ENCODE data around the gene NME3. TPM values are rescaled to one million over a fixed set of nuclear protein-coding genes. Genes with fewer than 3 reads are reported as not detected.

The NME3 gene
- total RNA-seq, 1 donor from 2014 or later: 79.1 TPM

DNA sequence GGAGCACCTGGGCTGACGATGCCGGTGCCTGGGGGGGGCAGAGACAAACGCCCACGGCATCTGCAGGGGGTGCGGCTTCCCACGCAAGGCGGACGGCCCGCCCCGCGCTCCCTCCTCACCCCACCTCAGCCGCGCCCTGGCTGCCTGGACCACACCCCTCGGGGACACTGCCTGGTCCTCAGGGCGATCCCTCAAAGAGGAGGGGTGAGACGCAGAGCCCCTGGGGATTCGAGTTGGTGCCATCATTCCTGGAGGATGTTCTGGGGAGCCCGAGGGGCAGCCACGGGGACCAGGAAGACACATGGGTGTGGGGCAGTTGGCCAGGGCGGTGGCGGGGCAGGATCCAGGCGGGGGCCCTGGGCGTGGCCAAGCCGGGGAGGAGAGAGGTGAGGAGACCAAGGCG is 18.3 kb upstream of the NME3 start:
- no peaks in the 10 kb centered on the region for H3K36me3 Mint-ChIP-seq (ENCODE audit: unreplicated experiment)
- H3K9me3 Mint-ChIP-seq (ENCODE audit: unreplicated experiment): peaks cover 2% of the 10 kb centered on the region
- no peaks in the 10 kb centered on the region for H3K27me3 Mint-ChIP-seq (ENCODE audit: unreplicated experiment)
- no peak overlapping the region for H3K4me3 Mint-ChIP-seq (ENCODE audit: unreplicated experiment)
- no peaks in the 10 kb centered on the region for H3K4me1 Mint-ChIP-seq (ENCODE audit: low read depth, unreplicated experiment)
- H3K27ac Mint-ChIP-seq (ENCODE audit: unreplicated experiment): no peak overlapping the region
- TF ChIP-seq, protein P1, sequence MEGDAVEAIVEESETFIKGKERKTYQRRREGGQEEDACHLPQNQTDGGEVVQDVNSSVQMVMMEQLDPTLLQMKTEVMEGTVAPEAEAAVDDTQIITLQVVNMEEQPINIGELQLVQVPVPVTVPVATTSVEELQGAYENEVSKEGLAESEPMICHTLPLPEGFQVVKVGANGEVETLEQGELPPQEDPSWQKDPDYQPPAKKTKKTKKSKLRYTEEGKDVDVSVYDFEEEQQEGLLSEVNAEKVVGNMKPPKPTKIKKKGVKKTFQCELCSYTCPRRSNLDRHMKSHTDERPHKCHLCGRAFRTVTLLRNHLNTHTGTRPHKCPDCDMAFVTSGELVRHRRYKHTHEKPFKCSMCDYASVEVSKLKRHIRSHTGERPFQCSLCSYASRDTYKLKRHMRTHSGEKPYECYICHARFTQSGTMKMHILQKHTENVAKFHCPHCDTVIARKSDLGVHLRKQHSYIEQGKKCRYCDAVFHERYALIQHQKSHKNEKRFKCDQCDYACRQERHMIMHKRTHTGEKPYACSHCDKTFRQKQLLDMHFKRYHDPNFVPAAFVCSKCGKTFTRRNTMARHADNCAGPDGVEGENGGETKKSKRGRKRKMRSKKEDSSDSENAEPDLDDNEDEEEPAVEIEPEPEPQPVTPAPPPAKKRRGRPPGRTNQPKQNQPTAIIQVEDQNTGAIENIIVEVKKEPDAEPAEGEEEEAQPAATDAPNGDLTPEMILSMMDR (IDR thresholded peaks at IDR 0.05; ENCODE audit: partially characterized antibody, unreplicated experiment): no peak
- DNase-seq: peak; percentile 17

DNA sequence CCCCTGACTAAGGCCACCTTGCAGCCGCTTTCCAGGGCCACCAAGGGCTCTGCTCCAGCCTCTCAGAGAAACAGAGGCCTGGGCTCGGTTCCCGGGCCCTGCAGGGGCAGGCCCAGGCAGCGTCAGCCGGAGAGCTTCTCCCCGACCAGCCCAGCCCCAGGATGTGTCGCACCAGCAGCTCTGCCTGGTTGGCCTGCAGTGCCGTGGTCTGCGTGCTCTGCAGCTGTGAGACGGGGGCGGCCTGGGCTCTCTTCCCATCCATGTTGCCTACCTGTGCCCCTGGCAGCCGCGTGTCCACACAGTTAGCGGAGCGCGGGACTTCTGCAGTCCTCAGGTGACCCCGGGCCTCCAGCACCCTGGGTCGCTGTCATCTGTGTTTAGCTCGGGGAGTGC is 17.4 kb upstream of the NME3 start:
- peak; percentile 15 for DNase-seq
- no peak overlapping the region for H3K27ac Mint-ChIP-seq (ENCODE audit: unreplicated experiment)
- no peaks in the 10 kb centered on the region for H3K4me1 Mint-ChIP-seq (ENCODE audit: low read depth, unreplicated experiment)
- peaks cover 2% of the 10 kb centered on the region for H3K9me3 Mint-ChIP-seq (ENCODE audit: unreplicated experiment)
- TF ChIP-seq, protein P1 (IDR thresholded peaks at IDR 0.05; ENCODE audit: partially characterized antibody, unreplicated experiment): no peak
- H3K4me3 Mint-ChIP-seq (ENCODE audit: unreplicated experiment): no peak overlapping the region
- no peaks in the 10 kb centered on the region for H3K27me3 Mint-ChIP-seq (ENCODE audit: unreplicated experiment)
- no peaks in the 10 kb centered on the region for H3K36me3 Mint-ChIP-seq (ENCODE audit: unreplicated experiment)

GRCh38 chr16:1788095-1788707 is 16.9 kb upstream of the NME3 start:
- Mint-ChIP-seq H3K36me3 (ENCODE audit: unreplicated experiment) (no peaks in the 10 kb centered on the region), H3K4me3 (ENCODE audit: unreplicated experiment) (no peak overlapping the region), H3K4me1 (ENCODE audit: low read depth, unreplicated experiment) (no peaks in the 10 kb centered on the region), H3K27ac (ENCODE audit: unreplicated experiment) (no peak overlapping the region), H3K9me3 (ENCODE audit: unreplicated experiment) (peaks cover 2% of the 10 kb centered on the region), H3K27me3 (ENCODE audit: unreplicated experiment) (peaks cover 3% of the 10 kb centered on the region)
- peak; percentile 16 for DNase-seq
- TF ChIP-seq, protein P1 (IDR thresholded peaks at IDR 0.05; ENCODE audit: partially characterized antibody, unreplicated experiment): no peak

DNA sequence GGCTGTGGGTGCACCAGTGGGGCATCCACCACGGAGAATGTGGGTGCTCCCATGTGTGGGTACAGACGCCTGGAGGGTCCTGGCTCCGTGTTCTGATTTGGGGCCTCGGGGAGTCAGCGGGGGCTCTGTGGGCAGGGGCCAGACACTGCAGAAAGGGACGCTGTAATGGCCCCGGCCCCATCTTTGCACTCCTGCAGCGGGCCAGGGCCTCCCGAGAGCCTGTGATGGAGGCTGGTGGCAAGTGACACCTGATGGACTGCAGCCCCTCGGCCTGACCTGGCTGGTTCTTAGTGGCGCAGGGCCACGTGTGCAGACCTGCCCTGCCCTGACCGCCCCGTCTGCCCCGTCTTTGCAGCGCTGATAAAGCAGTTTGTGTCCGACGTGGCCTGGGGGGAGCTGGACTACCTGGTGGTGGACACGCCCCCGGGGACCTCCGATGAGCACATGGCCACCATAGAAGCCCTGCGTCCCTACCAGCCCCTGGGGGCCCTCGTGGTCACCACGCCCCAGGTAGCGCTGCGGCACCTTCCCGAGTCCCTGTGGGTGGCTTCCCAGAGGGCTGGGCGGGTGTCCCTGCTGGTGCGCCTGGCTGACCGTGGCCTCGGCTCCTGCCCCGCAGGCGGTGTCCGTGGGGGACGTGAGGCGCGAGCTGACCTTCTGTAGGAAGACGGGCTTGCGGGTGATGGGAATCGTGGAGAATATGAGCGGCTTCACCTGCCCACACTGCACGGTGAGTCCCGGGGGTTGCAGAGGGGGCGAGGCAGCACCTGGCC is 16.2 kb upstream of the NME3 start:
- no peak overlapping the region for H3K27ac Mint-ChIP-seq (ENCODE audit: unreplicated experiment)
- H3K4me3 Mint-ChIP-seq (ENCODE audit: unreplicated experiment): no peak overlapping the region
- no peaks in the 10 kb centered on the region for H3K36me3 Mint-ChIP-seq (ENCODE audit: unreplicated experiment)
- TF ChIP-seq, protein P1 (IDR thresholded peaks at IDR 0.05; ENCODE audit: partially characterized antibody, unreplicated experiment): no peak
- H3K4me1 Mint-ChIP-seq (ENCODE audit: low read depth, unreplicated experiment): no peaks in the 10 kb centered on the region
- peaks cover 7% of the 10 kb centered on the region for H3K27me3 Mint-ChIP-seq (ENCODE audit: unreplicated experiment)
- DNase-seq: peak; percentile 20
- peaks cover 3% of the 10 kb centered on the region for H3K9me3 Mint-ChIP-seq (ENCODE audit: unreplicated experiment)

GRCh38 chr16:1787056-1787321 is 15.6 kb upstream of the NME3 start:
- peaks cover 8% of the 10 kb centered on the region for H3K27me3 Mint-ChIP-seq (ENCODE audit: unreplicated experiment)
- TF ChIP-seq, protein P1 (IDR thresholded peaks at IDR 0.05; ENCODE audit: partially characterized antibody, unreplicated experiment): no peak
- H3K36me3 Mint-ChIP-seq (ENCODE audit: unreplicated experiment): no peaks in the 10 kb centered on the region
- peaks cover 3% of the 10 kb centered on the region for H3K9me3 Mint-ChIP-seq (ENCODE audit: unreplicated experiment)
- H3K27ac Mint-ChIP-seq (ENCODE audit: unreplicated experiment): no peak overlapping the region
- no peak for DNase-seq
- no peaks in the 10 kb centered on the region for H3K4me1 Mint-ChIP-seq (ENCODE audit: low read depth, unreplicated experiment)
- no peak overlapping the region for H3K4me3 Mint-ChIP-seq (ENCODE audit: unreplicated experiment)
